SK-N-MC (cell line): Measurements from ENCODE around the gene NTMT1.

Experiments
- EZH2 ChIP-seq: fragments of 200-600 bp; sonication (generic); IDR thresholded peaks from one replicate; pipeline ENCODE4 v1.6.1; 2017; ENCODE audit warnings: antibody characterized with exemption
- FOXP2 ChIP-seq: optimal IDR thresholded peaks from 2 replicates; pipeline ENCODE3; 2011; ENCODE audit warnings: mild to moderate bottlenecking, moderate library complexity; ENCODE audit not compliant: insufficient read depth; ENCODE audit errors: extremely low read length, control extremely low read depth
- POLR2AphosphoS5 ChIP-seq: IDR thresholded peaks from 2 replicates; pipeline ENCODE4 v1.6.1; 2012; ENCODE audit warnings: mild to moderate bottlenecking, low read depth, low read length, borderline replicate concordance

- TF ChIP-seq EZH2 (no peak), POLR2AphosphoS5 (no peak), FOXP2 (no peak)
Observed at GRCh38 chr9:129623331-129623730, 2.6 kb upstream of the NTMT1 start.
